Heart left ventricle (tissue), 16 donors: ENCODE results near the gene IL1RL1. TPM values are rescaled to one million over a fixed set of nuclear protein-coding genes. Genes with fewer than 3 reads are reported as not detected.
A peak's percentile ranks its signal among the peaks of the same experiment; 100 is the strongest.

Experiments
- ATAC-seq, 4 donors: fragments of 200-7000 bp; cut with Tn5 transposase; one replicate each; pipeline ENCODE4 v1.9.1; 2020 to 2022; ENCODE audit warnings: moderate library complexity in 4 of 4, mild to moderate bottlenecking in 3 of 4, moderate number of reproducible peaks in 1 of 4
- DNase-seq, 5 donors: peaks; one replicate each; pipeline ENCODE4 v3.0.0-alpha.2; 2020
- H3K27ac ChIP-seq, 12 donors: fragments of 200-600 bp; sonication (generic) in 4 of 12; one replicate each; pipeline versions ENCODE4 v1.5.0 to v1.8.0; 2016 to 2022; ENCODE audit warnings: mild to moderate bottlenecking in 2 of 12
- H3K27me3 ChIP-seq, 9 donors: fragments of 200-600 bp; sonication (generic) in 2 of 9; one replicate each; pipeline versions ENCODE4 v1.5.1 to v1.8.0; 2016 to 2022; ENCODE audit warnings: mild to moderate bottlenecking in 3 of 9
- H3K36me3 ChIP-seq, 9 donors: fragments of 200-600 bp; sonication (generic) in 2 of 9; one replicate each; pipeline versions ENCODE4 v1.5.0 to v1.8.0; 2018 to 2022; ENCODE audit warnings: mild to moderate bottlenecking in 2 of 9
- H3K4me1 ChIP-seq, 12 donors: fragments of 200-600 bp; sonication (generic) in 4 of 12; one replicate each; pipeline versions ENCODE4 v1.5.0 to v1.8.0; 2016 to 2022; ENCODE audit warnings: mild to moderate bottlenecking in 3 of 12
- H3K4me3 ChIP-seq, 12 donors: fragments of 200-600 bp; sonication (generic) in 4 of 12; one replicate each; pipeline versions ENCODE4 v1.5.0 to v1.8.0; 2017 to 2022; ENCODE audit warnings: mild to moderate bottlenecking in 9 of 12, moderate library complexity in 4 of 12
- H3K9me3 ChIP-seq, 12 donors: fragments of 200-600 bp; sonication (generic) in 4 of 12; one replicate each; pipeline versions ENCODE4 v1.5.0 to v1.8.0; 2016 to 2022; ENCODE audit warnings: mild to moderate bottlenecking in 1 of 12
- CTCF ChIP-seq, 12 donors: fragments of 200-600 bp; sonication (generic) in 4 of 12; IDR thresholded peaks; one replicate each; pipeline versions ENCODE4 v1.5.0 to v1.8.0; 2018 to 2022; ENCODE audit warnings: antibody characterized with exemption in 12 of 12, mild to moderate bottlenecking in 5 of 12
- POLR2A ChIP-seq, 2 donors: fragments of 450-650 bp; IDR thresholded peaks; one replicate each; pipeline ENCODE4 v1.6.1; 2017; ENCODE audit warnings: antibody characterized with exemption in 2 of 2, mild to moderate bottlenecking in 2 of 2, moderate library complexity in 2 of 2
- WGBS, 4 donors: extraction: QIAGEN DNeasy Blood & Tissue Kit in 2 of 4; methylation state at CpG; one replicate each; pipeline versions ENCODE4 v1.1.5 to v1.1.7; 2013 to 2018; 5-methylcytosine and 5-hydroxymethylcytosine counted together
- intact Hi-C, 10 donors: fragments of 100-400 bp; cut with DNase I; formaldehyde crosslinking; loops; one replicate each; pipeline versions ENCODE4 v1.11.1 to v1.14.2; 2022
- polyA plus RNA-seq, 2 donors: library from polyadenylated mRNA; stranded (reverse); fragments of 200-250 nt; gene quantifications; one replicate each; pipeline ENCODE4 v1.2.3, GENCODE V29; 2013
- total RNA-seq, 9 donors: library from RNA; depleted of rRNA in 2 of 9; stranded (reverse); fragments of >200 nt in 2 of 9; fragmentation: NEBNext Ultra II Directional in 3 of 9; extraction: Animal tissue kit (Norgen Biotek cat#: 25700) in 3 of 9; gene quantifications; one replicate each; pipeline versions ENCODE4 v1.1.0 to v1.2.4, GENCODE V29; 2016 to 2023
- donor health status: ischemic (EF 13 %, LVEDD 7.1; RV severe dilation, severe dysfunction).
- donor health status: healthy with polysubstance abuse.
- donor health status: DM: no; HTN: yes; CAD: no.
- donor health status: DM: no; HTN: no; CAD: no.
- donor health status: ischemic (EF 25% LVEDD 6.9; RV normal size, moderate dysfunction).
- donor health status: ischemic (EF 25% LVEDD 5.7; RV mildly dilated, moderate dysfunction).
- donor health status: healthy.
- donor health status: DM: yes; HTN: yes; CAD: no.
- donor health status: ischemic (EF 35%, LVEDD 5.7; RV mildly dilated, moderate dysfunction).
- donor health status: nonischemic (EF 11% LVEDD 7.7; RV severe dilation, severe dysfunction).
- donor health status: DM: yes; HTN: yes; CAD: no.
- donor health status: PGD.
- donor health status: ischemic (EF 29% LVEDD 5.4; RV normal size, mild dysfunction).
- donor health status: nonischemic (EF 23%, LVEDD 6.1; RV moderate dilation, normal function).

Gene IL1RL1
- total and polyA plus RNA-seq, 11 donors, result 0.25 to 84.9 (median 1.6) TPM

- no peak for DNase-seq
- Histone ChIP-seq H3K4me1 (peaks cover 0 to 26% (median 0%) of the 10 kb centered on the region in 12 donors), H3K27me3 (peaks cover 0 to 22% (median 0%) of the 10 kb centered on the region in 9 donors), H3K27ac (no peak overlapping the region), H3K36me3 (no peaks in the 10 kb centered on the region), H3K4me3 (no peak overlapping the region), H3K9me3 (peaks cover 0 to 11% (median 0%) of the 10 kb centered on the region in 12 donors)
- no peak for ATAC-seq
- 75 to 84% (median 80%) methylated on average over 5 of the region's 5 CpGs for WGBS, 4 donors
- intact Hi-C loops, result no loop called here
- no peak for TF ChIP-seq POLR2A (IDR thresholded peaks at IDR 0.05)
- TF ChIP-seq CTCF (IDR thresholded peaks at IDR 0.05), result no peak
These were observed 39.5 kb upstream of the IL1RL1 start for GRCh38 chr2:102271844-102272243.

- Histone ChIP-seq H3K27me3 (peaks cover 0 to 26% (median 0%) of the 10 kb centered on the region in 9 donors), H3K36me3 (no peaks in the 10 kb centered on the region), H3K27ac (peak overlapping the region in 4 of 12 donors; percentile 35 to 60 (median 58)), H3K4me1 (peaks cover 0 to 25% (median 0%) of the 10 kb centered on the region in 12 donors), H3K4me3 (no peak overlapping the region), H3K9me3 (peaks cover 0 to 11% (median 0%) of the 10 kb centered on the region in 12 donors)
- peak; percentile 73 to 97 (median 90) for ATAC-seq
- no peak for DNase-seq
- intact Hi-C loops, result no loop called here
- TF ChIP-seq CTCF (IDR thresholded peaks at IDR 0.05) (no peak), POLR2A (IDR thresholded peaks at IDR 0.05) (peak in 1 of 2 donors; percentile 20)
- 46 to 53% (median 51%) methylated on average over 6 of the region's 6 CpGs for WGBS, 4 donors
These were observed 37.6 kb upstream of the IL1RL1 start for GRCh38 chr2:102273619-102274211.

GRCh38 chr2:102276549-102277201 lies 34.7 kb upstream of the IL1RL1 start:
- Histone ChIP-seq H3K36me3 (no peaks in the 10 kb centered on the region), H3K27ac (no peak overlapping the region), H3K27me3 (peaks cover 0 to 39% (median 0%) of the 10 kb centered on the region in 9 donors), H3K4me1 (peaks cover 0 to 25% (median 0%) of the 10 kb centered on the region in 12 donors), H3K4me3 (no peak overlapping the region), H3K9me3 (peaks cover 0 to 11% (median 0%) of the 10 kb centered on the region in 12 donors)
- WGBS, 4 donors, result 87 to 98% (median 95%) methylated on average over 2 of the region's 2 CpGs
- intact Hi-C loops, result no loop called here
- ATAC-seq (no peak), DNase-seq (no peak)
- no peak for TF ChIP-seq CTCF (IDR thresholded peaks at IDR 0.05)
- no peak for TF ChIP-seq POLR2A (IDR thresholded peaks at IDR 0.05)

- ATAC-seq (no peak), DNase-seq (no peak)
- Histone ChIP-seq H3K36me3 (no peaks in the 10 kb centered on the region), H3K27me3 (peaks cover 0 to 40% (median 0%) of the 10 kb centered on the region in 9 donors), H3K27ac (no peak overlapping the region), H3K9me3 (peaks cover 0 to 11% (median 0%) of the 10 kb centered on the region in 12 donors), H3K4me3 (no peak overlapping the region), H3K4me1 (peaks cover 0 to 20% (median 0%) of the 10 kb centered on the region in 12 donors)
- WGBS, 4 donors, result 73 to 98% (median 91%) methylated on average over 1 of the region's 1 CpG
- no peak for TF ChIP-seq POLR2A (IDR thresholded peaks at IDR 0.05)
- TF ChIP-seq CTCF (IDR thresholded peaks at IDR 0.05), result no peak
- intact Hi-C loops, result no loop called here
These were observed 34.1 kb upstream of the IL1RL1 start for GRCh38 chr2:102277202-102277700.
